Kidney (tissue), 22 donors: ENCODE data around the gene NPIPA3. TPM values are rescaled to one million over a fixed set of nuclear protein-coding genes. Genes with fewer than 3 reads are reported as not detected.
"Not testable (repeated sequence)": the region's sequence is repeated elsewhere in the genome, so short reads cannot be mapped to it uniquely, and the experiment has no call there.

Experiments used
- DNase-seq, 5 donors: peaks; one replicate each; pipeline ENCODE4 v3.0.0-alpha.2; 2013 to 2020
- FAIRE-seq: peaks from 2 replicates; lab custom pipeline; 2012; peaks lifted over from hg19 to GRCh38; lab: Jason Lieb, UNC
- H3K27ac ChIP-seq, 2 donors: one replicate each; pipeline ENCODE4 v1.7.0; 2013; ENCODE audit warnings: low read depth in 2 of 2, low read length in 2 of 2, inconsistent platforms in 1 of 2
- H3K27me3 ChIP-seq: one replicate; pipeline ENCODE4 v1.7.1; 2013; ENCODE audit warnings: low read length, inconsistent platforms; ENCODE audit not compliant: control insufficient read depth, insufficient read depth
- H3K36me3 ChIP-seq, 3 donors: one replicate each; pipeline versions ENCODE4 v1.7.0 to v1.7.1; 2013; ENCODE audit warnings: low read length in 3 of 3, control low read depth in 1 of 3, inconsistent platforms in 1 of 3; ENCODE audit not compliant: insufficient read depth in 3 of 3, control insufficient read depth in 2 of 3
- H3K4me1 ChIP-seq, 3 donors: one replicate each; pipeline versions ENCODE4 v1.7.0 to v1.7.1; 2013; ENCODE audit warnings: low read length in 3 of 3, inconsistent platforms in 1 of 3, low read depth in 1 of 3; ENCODE audit not compliant: control insufficient read depth in 2 of 3, insufficient read depth in 2 of 3
- H3K4me3 ChIP-seq, 3 donors: one replicate each; pipeline versions ENCODE4 v1.7.0 to v1.8.1; 2013; ENCODE audit warnings: low read length in 3 of 3, control low read depth in 1 of 3, inconsistent platforms in 1 of 3
- H3K9ac ChIP-seq, 3 donors: one replicate each; pipeline versions ENCODE4 v1.7.0 to v1.7.1; 2013; ENCODE audit warnings: low read length in 3 of 3, control low read depth in 1 of 3, inconsistent platforms in 1 of 3
- H3K9me3 ChIP-seq, 3 donors: one replicate each; pipeline versions ENCODE4 v1.7.0 to v1.7.1; 2013; ENCODE audit warnings: low read length in 3 of 3, control low read depth in 1 of 3, inconsistent platforms in 1 of 3; ENCODE audit not compliant: control insufficient read depth in 2 of 3, insufficient read depth in 1 of 3
- intact Hi-C: fragments of 100-400 bp; cut with DNase I; formaldehyde crosslinking; loops from one replicate; pipeline ENCODE4 v1.11.1; 2022
- long read RNA-seq, 10 donors: library from polyadenylated mRNA in 1 of 10; unstranded in 1 of 10; transcript quantifications; one replicate each; pipeline ENCODE4 v2.0.0 and lab custom pipeline, GENCODE V29; 2021 to 2026
- polyA plus RNA-seq: library from polyadenylated mRNA; stranded (reverse); fragments of 350-450 nt; fragmentation: Illumina TruSeq; extraction: RNeasy Lipid Tissue Mini Kit (QIAGEN cat#74804); gene quantifications from one replicate; pipeline ENCODE4 v1.2.3, GENCODE V29; 2014; ENCODE audit warnings: low read depth, low replicate concordance; ENCODE audit not compliant: insufficient read depth
- total RNA-seq: library from RNA; stranded (reverse); fragmentation: NEBNext Ultra II Directional; extraction: Animal tissue kit (Norgen Biotek cat#: 25700); gene quantifications from one replicate; pipeline ENCODE4 v1.2.1, GENCODE V29; 2021
- TF ChIP-seq, protein P1 (sequence below): IDR thresholded peaks from 3 replicates; pipeline ENCODE4 v1.5.1; 2012; ENCODE audit warnings: mild to moderate bottlenecking, moderate library complexity, borderline replicate concordance; ENCODE audit not compliant: insufficient read depth; ENCODE audit errors: extremely low read depth
- donor health status: control.
- donor health status: control.
- donor health status: control.
- donor health status: control.
- donor health status: control.
- donor health status: DM: yes; HTN: yes; CAD: no.
- donor health status: Normal renal cell carcinoma (clear cell type).

Gene NPIPA3
- total RNA-seq (0.69 TPM), polyA plus RNA-seq (7.0 TPM)
- long read RNA-seq, donor 1 = 0 reads
- long read RNA-seq, donor 2 = 0 reads
- long read RNA-seq, donor 3 = 0 reads
- long read RNA-seq, donor 4 = 0 reads
- long read RNA-seq, donor 5 = 0 reads
- long read RNA-seq, donor 6 = 0 reads
- long read RNA-seq, donor 7 = 0 reads
- long read RNA-seq, donor 8 = 0 reads
- long read RNA-seq, donor 9 = 0 reads
- long read RNA-seq, donor 10 = 0 reads

DNA sequence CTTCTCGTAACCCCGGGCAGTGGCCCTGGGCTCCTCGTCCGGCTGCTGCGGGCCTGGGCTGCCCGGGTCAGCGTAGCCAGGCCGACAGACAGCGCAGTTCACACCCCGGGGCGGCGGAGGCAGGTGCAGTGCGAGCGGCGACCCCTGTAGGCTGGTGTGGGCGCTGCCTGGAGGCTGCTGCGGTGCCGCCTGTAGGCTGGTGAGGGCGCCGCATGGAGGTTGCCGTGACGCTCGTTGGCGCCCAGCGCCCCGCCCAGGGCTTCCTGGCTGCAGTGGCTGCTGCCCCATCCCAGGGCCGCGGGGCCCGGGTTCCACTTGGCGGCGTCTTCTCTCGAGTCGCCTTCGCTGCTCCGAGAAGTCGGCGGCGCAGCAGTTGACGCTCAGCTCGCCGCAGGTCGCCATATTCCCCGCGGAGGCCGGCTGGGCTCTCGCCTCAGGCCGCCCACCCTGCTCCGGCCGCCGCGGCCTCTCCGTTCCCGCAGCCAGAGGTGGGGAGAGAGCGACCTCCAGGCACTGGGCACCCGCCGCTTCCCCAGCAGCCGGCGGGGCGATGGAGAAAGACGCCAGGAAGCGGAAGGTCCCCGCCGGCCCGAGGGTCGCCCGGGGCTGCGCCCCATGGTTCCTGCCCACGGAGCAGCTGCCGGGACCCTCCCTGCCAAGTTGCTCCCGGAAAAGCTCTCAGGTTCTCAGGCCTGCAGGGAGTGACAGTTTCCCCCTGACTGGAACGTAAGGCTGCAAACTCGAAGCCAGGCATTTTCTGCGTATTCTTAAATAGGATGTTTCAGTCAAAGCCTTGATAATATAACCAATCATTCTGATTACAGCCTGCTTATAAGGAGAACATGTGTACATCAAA, at the start of gene NPIPA3:
Gene NPIPA3 (plus strand): TSS at position 256 of the 856 bp plus-strand sequence. CDS start 5,533 bp downstream, outside the sequence.
- H3K27ac ChIP-seq, H3K4me1 ChIP-seq, intact Hi-C loops, H3K9ac ChIP-seq, H3K4me3 ChIP-seq, DNase-seq, H3K36me3 ChIP-seq, H3K27me3 ChIP-seq, FAIRE-seq, H3K9me3 ChIP-seq: not testable (repeated sequence)

DNA sequence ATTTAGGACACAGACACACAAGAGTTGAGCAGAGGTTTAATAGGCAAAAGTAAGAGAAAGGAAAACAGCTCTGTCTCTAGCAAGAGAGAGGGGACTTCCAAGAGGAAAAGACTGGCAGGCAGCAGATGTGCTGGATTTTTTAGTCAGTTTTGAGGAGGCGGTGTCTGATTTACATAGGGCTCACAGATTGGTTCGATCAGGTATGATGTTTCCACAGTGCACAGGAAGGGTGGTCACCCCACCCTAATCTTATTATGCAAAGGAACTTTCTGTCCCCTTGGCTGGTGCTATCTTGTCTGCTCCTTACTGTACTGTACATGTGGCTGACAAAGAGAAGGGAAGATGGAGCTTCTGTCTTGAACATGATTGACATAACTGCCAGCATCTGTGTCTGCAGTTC, 45.1 kb upstream of the NPIPA3 start:
- Histone ChIP-seq H3K4me3 (no peak overlapping the region), H3K36me3 (peaks cover 4 to 22% (median 19%) of the 10 kb centered on the region in 3 donors), H3K9me3 (no peaks in the 10 kb centered on the region), H3K9ac (no peak overlapping the region), H3K27ac (no peak overlapping the region), H3K27me3 (no peaks in the 10 kb centered on the region), H3K4me1 (no peaks in the 10 kb centered on the region)
- intact Hi-C loops = no loop called here
- DNase-seq = no peak
- TF ChIP-seq, protein P1, sequence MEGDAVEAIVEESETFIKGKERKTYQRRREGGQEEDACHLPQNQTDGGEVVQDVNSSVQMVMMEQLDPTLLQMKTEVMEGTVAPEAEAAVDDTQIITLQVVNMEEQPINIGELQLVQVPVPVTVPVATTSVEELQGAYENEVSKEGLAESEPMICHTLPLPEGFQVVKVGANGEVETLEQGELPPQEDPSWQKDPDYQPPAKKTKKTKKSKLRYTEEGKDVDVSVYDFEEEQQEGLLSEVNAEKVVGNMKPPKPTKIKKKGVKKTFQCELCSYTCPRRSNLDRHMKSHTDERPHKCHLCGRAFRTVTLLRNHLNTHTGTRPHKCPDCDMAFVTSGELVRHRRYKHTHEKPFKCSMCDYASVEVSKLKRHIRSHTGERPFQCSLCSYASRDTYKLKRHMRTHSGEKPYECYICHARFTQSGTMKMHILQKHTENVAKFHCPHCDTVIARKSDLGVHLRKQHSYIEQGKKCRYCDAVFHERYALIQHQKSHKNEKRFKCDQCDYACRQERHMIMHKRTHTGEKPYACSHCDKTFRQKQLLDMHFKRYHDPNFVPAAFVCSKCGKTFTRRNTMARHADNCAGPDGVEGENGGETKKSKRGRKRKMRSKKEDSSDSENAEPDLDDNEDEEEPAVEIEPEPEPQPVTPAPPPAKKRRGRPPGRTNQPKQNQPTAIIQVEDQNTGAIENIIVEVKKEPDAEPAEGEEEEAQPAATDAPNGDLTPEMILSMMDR = no peak
- no peak for FAIRE-seq

DNA sequence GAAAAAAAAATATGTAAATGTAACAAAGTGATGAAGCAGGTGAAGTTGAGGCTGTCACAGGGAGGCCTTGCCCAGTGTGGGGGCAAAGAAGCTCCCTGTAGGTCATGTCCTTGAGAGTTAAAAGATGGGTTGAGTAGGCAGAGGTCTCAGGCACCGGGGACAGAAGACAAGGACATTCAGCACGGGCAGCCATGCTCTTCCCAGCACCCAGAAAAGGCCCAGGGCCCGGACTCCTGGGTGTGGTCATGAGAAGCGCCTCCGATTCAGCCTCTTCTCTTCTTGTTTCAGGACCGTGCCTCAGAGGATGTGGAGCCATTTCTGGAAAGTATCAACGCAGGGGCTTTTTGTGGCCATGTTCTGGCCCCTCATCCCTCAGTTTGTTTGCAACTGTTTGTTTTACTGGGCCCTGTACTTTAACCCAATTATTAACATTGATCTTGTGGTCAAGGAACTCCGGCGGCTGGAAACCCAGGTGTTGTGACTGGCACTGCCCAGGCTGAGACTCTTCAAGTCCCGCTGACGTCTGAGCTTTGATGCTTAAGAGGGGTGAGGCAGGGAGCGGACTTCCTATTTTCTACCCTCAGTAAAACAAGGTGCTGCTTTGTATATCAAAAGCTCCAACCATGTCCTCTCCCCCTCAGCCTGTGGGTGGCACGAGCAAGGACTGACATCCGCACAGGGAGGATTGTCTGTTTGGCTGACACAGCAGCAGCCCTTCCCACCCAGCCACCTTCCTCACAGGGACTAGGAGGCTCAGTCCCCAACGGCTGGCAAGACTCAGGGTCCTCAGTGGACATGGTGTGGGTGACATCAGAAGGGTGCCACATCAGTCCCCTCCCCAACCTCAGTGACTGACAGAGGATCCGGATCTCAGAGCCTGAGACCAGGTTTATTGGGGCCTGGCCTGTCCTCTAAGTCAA, 35.6 kb upstream of the NPIPA3 start:
- TF ChIP-seq, protein P1 = no peak
- Histone ChIP-seq H3K9ac (no peak overlapping the region), H3K4me1 (no peaks in the 10 kb centered on the region), H3K9me3 (no peaks in the 10 kb centered on the region), H3K27ac (no peak overlapping the region), H3K36me3 (peaks cover 2 to 40% (median 21%) of the 10 kb centered on the region in 3 donors), H3K27me3 (no peaks in the 10 kb centered on the region), H3K4me3 (no peak overlapping the region)
- DNase-seq (no peak), FAIRE-seq (no peak)
- intact Hi-C loops = no loop called here
